Dermis blood vessel endothelial cell (primary cell): ENCODE results near the gene SERINC2. TPM values are rescaled to one million over a fixed set of nuclear protein-coding genes. Genes with fewer than 3 reads are reported as not detected.

Source experiments
- DNase-seq: peaks from one replicate; pipeline ENCODE4 v3.0.0; 2010
- total RNA-seq: library from RNA; depleted of rRNA; stranded (reverse); fragments of >200 nt; gene quantifications from 2 replicates; pipeline ENCODE4 v1.2.3, GENCODE V29; 2014

SERINC2 gene
- 4.8 and 12.9 TPM in 2 replicates for total RNA-seq

GRCh38 chr1:31412732-31413404 lies at the start of gene SERINC2:
SERINC2 (plus strand) TSS chr1:31413213; CDS start chr1:31413266, 53 bp downstream.
- peak; percentile 18 for DNase-seq

- DNase-seq = no peak
Measured at GRCh38 chr1:31364561-31365250, 48.3 kb upstream of the SERINC2 start.

- no peak for DNase-seq
Measured at GRCh38 chr1:31366796-31367195, 46.2 kb upstream of the SERINC2 start.

GRCh38 chr1:31368611-31369107 lies 44.4 kb upstream of the SERINC2 start:
- DNase-seq = no peak

GRCh38 chr1:31370021-31370420 lies 43.0 kb upstream of the SERINC2 start:
- DNase-seq = no peak

GRCh38 chr1:31370565-31370964 lies 42.4 kb upstream of the SERINC2 start:
- no peak for DNase-seq

- DNase-seq = no peak
Measured at GRCh38 chr1:31371121-31371959, 41.7 kb upstream of the SERINC2 start.

- no peak for DNase-seq
Measured at GRCh38 chr1:31372051-31372450, 41.0 kb upstream of the SERINC2 start.

- DNase-seq = no peak
Measured at GRCh38 chr1:31372751-31373055, 40.3 kb upstream of the SERINC2 start.

- DNase-seq = peak; percentile 50
Measured at GRCh38 chr1:31373056-31373896, 39.7 kb upstream of the SERINC2 start, which contains the start of gene FABP3. FABP3 (minus strand) TSS chr1:31373076; CDS start chr1:31373014, 62 bp downstream.

GRCh38 chr1:31373897-31374486 lies 39.0 kb upstream of the SERINC2 start:
- no peak for DNase-seq

- no peak for DNase-seq
Measured at GRCh38 chr1:31374511-31375196, 38.4 kb upstream of the SERINC2 start.

GRCh38 chr1:31376375-31377134 lies 36.5 kb upstream of the SERINC2 start:
- DNase-seq = peak; percentile 73

- DNase-seq = no peak
Measured at GRCh38 chr1:31377364-31377863, 35.6 kb upstream of the SERINC2 start.

GRCh38 chr1:31378001-31378400 lies 35.0 kb upstream of the SERINC2 start:
- DNase-seq = no peak

GRCh38 chr1:31380181-31380580 lies 32.8 kb upstream of the SERINC2 start:
- no peak for DNase-seq

- no peak for DNase-seq
Measured at GRCh38 chr1:31381394-31382294, 31.4 kb upstream of the SERINC2 start.

GRCh38 chr1:31382379-31382989 lies 30.5 kb upstream of the SERINC2 start:
- no peak for DNase-seq

GRCh38 chr1:31383967-31384366 lies 29.0 kb upstream of the SERINC2 start:
- DNase-seq = no peak
